CD4-positive, alpha-beta memory T cell (primary cell): ENCODE results near the gene INAFM1. TPM values are rescaled to one million over a fixed set of nuclear protein-coding genes. Genes with fewer than 3 reads are reported as not detected.
A peak's percentile ranks its signal among the peaks of the same experiment; 100 is the strongest.
"Not testable (repeated sequence)": the region's sequence is repeated elsewhere in the genome, so short reads cannot be mapped to it uniquely, and the experiment has no call there.

Experiments used
- CTCF ChIA-PET: fragments of 350-600 bp; sonication (Branson Sonifier 250); formaldehyde crosslinking; loops from one replicate; lab custom pipeline; 2021; ENCODE audit warnings: inconsistent platforms; ENCODE audit not compliant: partially characterized antibody; lab: Charles Lee
- POLR2A ChIA-PET: fragments of 350-600 bp; sonication (Branson Sonifier 250); formaldehyde crosslinking; loops from one replicate; lab custom pipeline; 2021; ENCODE audit not compliant: partially characterized antibody; lab: Charles Lee
- DNase-seq, 5 donors: peaks; one replicate each; pipeline versions ENCODE4 v3.0.0 to v3.0.0-alpha.2; 2020 to 2022; ENCODE audit warnings: mixed read lengths in 1 of 5
- H3K27ac ChIP-seq: one replicate; pipeline ENCODE4 v1.7.0; 2013; ENCODE audit warnings: low read depth, low read length
- H3K27me3 ChIP-seq: 2 replicates; pipeline ENCODE4 v1.7.0; 2013; ENCODE audit warnings: mild to moderate bottlenecking, low read length, moderate library complexity; ENCODE audit not compliant: insufficient read depth
- H3K36me3 ChIP-seq: 2 replicates; pipeline ENCODE4 v1.7.0; 2013; ENCODE audit warnings: mild to moderate bottlenecking, low read length, moderate library complexity; ENCODE audit not compliant: insufficient read depth
- H3K4me1 ChIP-seq: 2 replicates; pipeline ENCODE4 v1.7.0; 2013; ENCODE audit warnings: mild to moderate bottlenecking, low read length, moderate library complexity; ENCODE audit not compliant: insufficient read depth
- H3K4me3 ChIP-seq, 2 donors: one replicate each; pipeline ENCODE4 v1.7.0; 2013; ENCODE audit warnings: low read length in 2 of 2, mild to moderate bottlenecking in 1 of 2
- H3K9me3 ChIP-seq, 2 donors: one replicate each; pipeline ENCODE4 v1.7.0; 2013; ENCODE audit warnings: low read length in 2 of 2, control low read depth in 1 of 2; ENCODE audit not compliant: control insufficient read depth in 1 of 2
- H3K27ac Mint-ChIP-seq, 7 donors: one replicate each; pipeline ENCODE4 v1.8.0; 2020 to 2021; ENCODE audit warnings: mixed read lengths in 7 of 7, mild to moderate bottlenecking in 6 of 7, inconsistent platforms in 3 of 7, moderate library complexity in 3 of 7
- H3K27me3 Mint-ChIP-seq, 2 donors: one replicate each; pipeline ENCODE4 v1.8.0; 2020 to 2021; ENCODE audit warnings: mixed read lengths in 2 of 2
- H3K36me3 Mint-ChIP-seq, 2 donors: one replicate each; pipeline ENCODE4 v1.8.0; 2020 to 2021; ENCODE audit warnings: mixed read lengths in 2 of 2, inconsistent platforms in 1 of 2, mild to moderate bottlenecking in 1 of 2
- H3K4me1 Mint-ChIP-seq, 4 donors: one replicate each; pipeline ENCODE4 v1.8.0; 2020 to 2021; ENCODE audit warnings: mixed read lengths in 4 of 4, mild to moderate bottlenecking in 1 of 4
- H3K4me3 Mint-ChIP-seq, 8 donors: one replicate each; pipeline ENCODE4 v1.8.0; 2020 to 2021; ENCODE audit warnings: mixed read lengths in 8 of 8, mild to moderate bottlenecking in 7 of 8, moderate library complexity in 6 of 8, inconsistent platforms in 3 of 8
- H3K9me3 Mint-ChIP-seq, 8 donors: one replicate each; pipeline ENCODE4 v1.8.0; 2020 to 2021; ENCODE audit warnings: mixed read lengths in 8 of 8, mild to moderate bottlenecking in 5 of 8, inconsistent platforms in 3 of 8, moderate library complexity in 1 of 8
- intact Hi-C: fragments of 100-400 bp; cut with micrococcal nuclease; formaldehyde crosslinking; loops from one replicate; pipeline ENCODE4 v1.15.1; 2023
- polyA plus RNA-seq, 2 donors: library from polyadenylated mRNA; unstranded; fragments of 300-500 nt; fragmentation: Illumina TruSeq; gene quantifications; one replicate each; pipeline ENCODE4 v1.2.3, GENCODE V29; 2021
- total RNA-seq, 2 experiments: library from RNA; stranded (reverse); gene quantifications; one replicate each; pipeline ENCODE4 v1.2.3, GENCODE V29; 2021

INAFM1 gene
- total and polyA plus RNA-seq, 4 experiments from 2014 or later: 1.8 to 16.7 (median 8.5) TPM

DNA sequence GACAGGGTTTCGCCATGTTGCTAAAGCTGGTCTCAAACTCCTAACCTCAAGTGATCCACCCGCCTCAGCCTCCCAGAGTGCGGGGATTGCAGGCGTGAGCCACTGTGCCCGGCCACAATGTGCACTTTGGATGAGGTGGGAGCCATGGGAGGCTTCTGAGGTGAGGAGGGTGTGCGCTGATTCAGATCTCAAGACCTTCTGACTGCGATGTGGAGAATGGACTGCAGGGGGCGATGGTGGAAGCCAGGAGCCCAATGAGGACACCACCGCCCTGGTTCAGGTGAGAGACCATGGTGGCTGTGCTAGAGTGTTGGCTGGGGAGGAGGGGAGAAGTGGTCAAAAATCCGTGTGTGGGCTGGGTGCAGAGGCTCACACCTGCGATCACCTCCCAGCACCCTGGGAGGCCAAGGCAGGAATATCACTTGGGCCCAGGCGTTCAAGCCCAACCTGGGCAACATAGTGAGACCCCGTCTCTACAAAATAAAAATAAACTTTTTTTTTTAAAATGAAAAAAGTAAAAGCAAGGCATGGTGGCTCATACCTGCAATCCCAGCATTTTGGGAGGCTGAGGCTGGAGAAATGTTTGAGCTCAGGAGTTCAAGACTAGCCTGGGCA, 5.6 kb downstream of the INAFM1 start:
- Mint-ChIP-seq H3K36me3 (peaks cover 0 to 3% of the 10 kb centered on the region in 2 donors), H3K4me1 (peaks cover 7 to 17% (median 14%) of the 10 kb centered on the region in 4 donors), H3K4me3 (no peak overlapping the region), H3K27me3 (no peaks in the 10 kb centered on the region), H3K27ac (peak overlapping the region in 2 of 7 donors; percentile 46 to 79), H3K9me3 (no peaks in the 10 kb centered on the region)
- no peaks in the 10 kb centered on the region for H3K36me3 ChIP-seq
- ChIA-PET POLR2A (no interaction called here), CTCF (interaction anchor here (1.0 kb wide), 1 partner anchor 12 kb away, joined by 3 read pairs; no protein-coding TSS in a partner anchor)
- peak in 4 of 5 donors; percentile 33 to 53 (median 41) for DNase-seq
- no peaks in the 10 kb centered on the region for H3K9me3 ChIP-seq
- no peak overlapping the region for H3K27ac ChIP-seq
- no peaks in the 10 kb centered on the region for H3K27me3 ChIP-seq
- H3K4me1 ChIP-seq: peaks cover 7% of the 10 kb centered on the region
- intact Hi-C loops: loop anchor here (5.0 kb wide), 1 partner anchor 112 kb away; no protein-coding TSS in a partner anchor
- no peak overlapping the region for H3K4me3 ChIP-seq

DNA sequence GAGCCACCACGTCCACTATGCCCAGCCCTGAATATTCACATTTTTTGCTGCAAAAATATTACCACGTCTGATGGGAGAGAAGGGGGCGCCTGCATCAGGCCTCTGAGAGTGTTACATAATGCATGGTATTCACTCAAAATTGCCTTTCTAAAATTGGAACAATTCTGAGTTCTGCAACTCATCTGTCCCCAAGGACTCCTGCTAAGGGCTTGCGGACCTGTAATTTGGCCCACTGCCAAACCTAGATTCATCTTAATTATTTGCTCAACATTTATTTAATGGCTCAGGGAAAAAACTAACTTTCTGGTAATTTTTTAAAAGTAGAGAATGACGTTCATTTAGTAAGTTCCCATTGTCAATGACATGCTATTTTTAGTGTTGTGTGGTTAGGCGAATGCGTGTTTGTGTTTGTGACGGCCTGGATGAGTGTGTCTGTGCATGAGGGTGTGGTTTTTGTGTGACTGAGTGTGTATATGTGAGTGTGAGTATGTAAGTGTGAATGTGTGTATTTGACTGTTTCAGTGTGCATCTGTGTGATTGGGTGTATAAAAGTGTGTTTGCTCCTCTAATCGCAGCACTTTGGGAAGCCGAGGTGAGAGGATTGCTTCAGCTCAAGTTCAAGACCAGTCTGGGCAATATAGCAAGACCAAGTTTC, 8.8 kb downstream of the INAFM1 start:
- Mint-ChIP-seq H3K4me3 (peak overlapping the region in 1 of 8 donors; percentile 12), H3K4me1 (peaks cover 4 to 14% (median 9%) of the 10 kb centered on the region in 4 donors), H3K9me3 (no peaks in the 10 kb centered on the region), H3K27ac (peak overlapping the region in 1 of 7 donors; percentile 51), H3K36me3 (no peaks in the 10 kb centered on the region), H3K27me3 (no peaks in the 10 kb centered on the region)
- ChIA-PET POLR2A (interaction anchor here (2.3 kb wide), 1 partner anchor 8 kb away, joined by 5 read pairs; the partner anchor contains the start of gene INAFM1), CTCF (interaction anchor here (0.8 to 2.3 kb wide), 10 partner anchors 8 to 108 kb away, joined by 3 to 33 read pairs (median 5); partner anchors contain the start of genes DHX34 and INAFM1)
- Histone ChIP-seq H3K36me3 (no peaks in the 10 kb centered on the region), H3K9me3 (no peaks in the 10 kb centered on the region), H3K27ac (no peak overlapping the region), H3K4me1 (peaks cover 5% of the 10 kb centered on the region), H3K4me3 (no peak overlapping the region), H3K27me3 (no peaks in the 10 kb centered on the region)
- DNase-seq: no peak
- intact Hi-C loops: loop anchor here (5.0 kb wide), 1 partner anchor 109 kb away; no protein-coding TSS in a partner anchor

DNA sequence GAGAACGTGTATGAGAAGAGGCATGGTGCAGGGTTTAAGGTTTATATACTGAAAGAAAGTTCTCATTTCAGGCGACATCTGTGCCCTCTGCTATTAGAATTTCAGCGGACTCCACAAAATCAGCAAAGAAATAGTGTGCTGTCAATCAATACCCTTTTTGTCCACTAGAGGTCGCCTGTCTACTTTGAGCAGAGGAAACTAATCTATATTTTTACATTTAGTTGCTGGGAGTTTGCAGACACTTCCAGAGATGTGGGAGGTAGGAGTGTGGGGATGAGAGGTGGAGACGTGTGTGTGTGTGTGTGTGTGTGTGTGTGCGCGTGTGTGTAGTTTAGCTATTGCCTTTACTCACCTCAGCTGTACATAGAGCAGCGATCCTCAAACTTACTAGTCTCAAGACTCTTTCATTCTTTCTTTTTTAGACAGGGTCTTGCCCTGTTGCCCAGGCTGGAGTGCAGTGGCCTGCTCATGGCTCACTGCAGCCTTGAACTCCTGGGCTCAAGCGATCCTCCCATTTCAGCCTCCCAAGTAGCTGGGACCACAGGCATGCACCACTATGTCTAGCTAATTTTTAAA, 9.7 kb downstream of the INAFM1 start:
- ChIA-PET CTCF (interaction anchor here (0.5 to 2.3 kb wide), 19 partner anchors 9 to 200 kb away, joined by 3 to 33 read pairs (median 4); partner anchors contain the start of genes DHX34, INAFM1 and KPTN), POLR2A (interaction anchor here (1.1 to 2.3 kb wide), 2 partner anchors 9 to 37 kb away, joined by 3 to 5 read pairs; partner anchors contain the start of gene INAFM1)
- Histone ChIP-seq H3K27ac (no peak overlapping the region), H3K27me3 (no peaks in the 10 kb centered on the region), H3K36me3 (no peaks in the 10 kb centered on the region), H3K4me1 (peaks cover 10% of the 10 kb centered on the region), H3K4me3 (no peak overlapping the region), H3K9me3 (no peaks in the 10 kb centered on the region)
- peak in 4 of 5 donors; percentile 54 to 69 (median 64) for DNase-seq
- intact Hi-C loops: loop anchor here (5.0 kb wide), 1 partner anchor 108 kb away; no protein-coding TSS in a partner anchor
- H3K9me3 Mint-ChIP-seq: no peaks in the 10 kb centered on the region
- no peaks in the 10 kb centered on the region for H3K36me3 Mint-ChIP-seq
- H3K27ac Mint-ChIP-seq: no peak overlapping the region
- H3K27me3 Mint-ChIP-seq: no peaks in the 10 kb centered on the region
- peaks cover 7 to 16% (median 12%) of the 10 kb centered on the region in 4 donors for H3K4me1 Mint-ChIP-seq
- H3K4me3 Mint-ChIP-seq: no peak overlapping the region

GRCh38 chr19:47296036-47296435, 21.4 kb downstream of the INAFM1 start:
- Histone ChIP-seq H3K4me3 (no peak overlapping the region), H3K27ac (no peak overlapping the region), H3K36me3 (no peaks in the 10 kb centered on the region), H3K27me3 (no peaks in the 10 kb centered on the region), H3K9me3 (no peaks in the 10 kb centered on the region), H3K4me1 (peaks cover 5% of the 10 kb centered on the region)
- DNase-seq: peak; percentile 75 to 80 (median 77)
- CTCF ChIA-PET: interaction anchor here (0.6 to 8.3 kb wide), 15 partner anchors 9 to 258 kb away, joined by 3 to 96 read pairs (median 5); partner anchors contain the start of gene DHX34
- POLR2A ChIA-PET: interaction anchor here (0.6 to 0.8 kb wide), 2 partner anchors 95 to 567 kb away, joined by 3 read pairs; no protein-coding TSS in a partner anchor
- Mint-ChIP-seq H3K27ac (no peak overlapping the region), H3K36me3 (peaks cover 0 to 4% of the 10 kb centered on the region in 2 donors), H3K27me3 (no peaks in the 10 kb centered on the region), H3K9me3 (no peaks in the 10 kb centered on the region), H3K4me3 (no peak overlapping the region), H3K4me1 (peaks cover 2 to 9% (median 4%) of the 10 kb centered on the region in 4 donors)
- intact Hi-C loops: loop anchor here (1.0 kb wide), 2 partner anchors 95 to 131 kb away; no protein-coding TSS in a partner anchor

- H3K4me3 Mint-ChIP-seq, DNase-seq, H3K9me3 Mint-ChIP-seq, H3K9me3 ChIP-seq, POLR2A ChIA-PET, H3K4me1 ChIP-seq, H3K27ac ChIP-seq, H3K36me3 ChIP-seq, H3K36me3 Mint-ChIP-seq, H3K27me3 Mint-ChIP-seq, intact Hi-C loops, H3K4me3 ChIP-seq, H3K27me3 ChIP-seq: not testable (repeated sequence)
- Mint-ChIP-seq H3K4me1 (peaks cover 5 to 18% (median 10%) of the 10 kb centered on the region in 4 donors), H3K27ac (peak overlapping the region in 1 of 7 donors; percentile 19)
- CTCF ChIA-PET: interaction anchor here (1.1 kb wide), 1 partner anchor 91 kb away, joined by 3 read pairs; no protein-coding TSS in a partner anchor
Measured at GRCh38 chr19:47300867-47301266, 26.2 kb downstream of the INAFM1 start.

- POLR2A ChIA-PET: no interaction called here
Measured at GRCh38 chr19:47302249-47302648, 27.6 kb downstream of the INAFM1 start.

More at GRCh38 chr19:47302249-47302648, 27.6 kb downstream of the INAFM1 start:
- CTCF ChIA-PET: interaction anchor here (1.1 to 1.4 kb wide), 2 partner anchors 49 to 90 kb away, joined by 3 read pairs; no protein-coding TSS in a partner anchor
- no peak overlapping the region for H3K4me3 ChIP-seq
- H3K27ac ChIP-seq: no peak overlapping the region
- no peaks in the 10 kb centered on the region for H3K27me3 ChIP-seq
- Mint-ChIP-seq H3K4me1 (peaks cover 3 to 10% (median 7%) of the 10 kb centered on the region in 4 donors), H3K27ac (no peak overlapping the region), H3K4me3 (no peak overlapping the region), H3K9me3 (no peaks in the 10 kb centered on the region), H3K27me3 (peaks cover 3 to 8% of the 10 kb centered on the region in 2 donors), H3K36me3 (no peaks in the 10 kb centered on the region)
- intact Hi-C loops: no loop called here
- no peaks in the 10 kb centered on the region for H3K9me3 ChIP-seq
- no peak for DNase-seq
- H3K36me3 ChIP-seq: no peaks in the 10 kb centered on the region
- H3K4me1 ChIP-seq: peaks cover 5% of the 10 kb centered on the region
